ENCODE results near the gene ATP13A5. TPM values are rescaled to one million over a fixed set of nuclear protein-coding genes. Genes with fewer than 3 reads are reported as not detected.

The ATP13A5 gene
- total and polyA plus RNA-seq, 2 of the 8 experiments (the other 6 are each of a cell fraction or from before 2014, with no cell fraction given) = not detected

GRCh38 chr3:193343726-193344222 lies 34.8 kb downstream of the ATP13A5 start (continued):
- TF ChIP-seq, protein P1, sequence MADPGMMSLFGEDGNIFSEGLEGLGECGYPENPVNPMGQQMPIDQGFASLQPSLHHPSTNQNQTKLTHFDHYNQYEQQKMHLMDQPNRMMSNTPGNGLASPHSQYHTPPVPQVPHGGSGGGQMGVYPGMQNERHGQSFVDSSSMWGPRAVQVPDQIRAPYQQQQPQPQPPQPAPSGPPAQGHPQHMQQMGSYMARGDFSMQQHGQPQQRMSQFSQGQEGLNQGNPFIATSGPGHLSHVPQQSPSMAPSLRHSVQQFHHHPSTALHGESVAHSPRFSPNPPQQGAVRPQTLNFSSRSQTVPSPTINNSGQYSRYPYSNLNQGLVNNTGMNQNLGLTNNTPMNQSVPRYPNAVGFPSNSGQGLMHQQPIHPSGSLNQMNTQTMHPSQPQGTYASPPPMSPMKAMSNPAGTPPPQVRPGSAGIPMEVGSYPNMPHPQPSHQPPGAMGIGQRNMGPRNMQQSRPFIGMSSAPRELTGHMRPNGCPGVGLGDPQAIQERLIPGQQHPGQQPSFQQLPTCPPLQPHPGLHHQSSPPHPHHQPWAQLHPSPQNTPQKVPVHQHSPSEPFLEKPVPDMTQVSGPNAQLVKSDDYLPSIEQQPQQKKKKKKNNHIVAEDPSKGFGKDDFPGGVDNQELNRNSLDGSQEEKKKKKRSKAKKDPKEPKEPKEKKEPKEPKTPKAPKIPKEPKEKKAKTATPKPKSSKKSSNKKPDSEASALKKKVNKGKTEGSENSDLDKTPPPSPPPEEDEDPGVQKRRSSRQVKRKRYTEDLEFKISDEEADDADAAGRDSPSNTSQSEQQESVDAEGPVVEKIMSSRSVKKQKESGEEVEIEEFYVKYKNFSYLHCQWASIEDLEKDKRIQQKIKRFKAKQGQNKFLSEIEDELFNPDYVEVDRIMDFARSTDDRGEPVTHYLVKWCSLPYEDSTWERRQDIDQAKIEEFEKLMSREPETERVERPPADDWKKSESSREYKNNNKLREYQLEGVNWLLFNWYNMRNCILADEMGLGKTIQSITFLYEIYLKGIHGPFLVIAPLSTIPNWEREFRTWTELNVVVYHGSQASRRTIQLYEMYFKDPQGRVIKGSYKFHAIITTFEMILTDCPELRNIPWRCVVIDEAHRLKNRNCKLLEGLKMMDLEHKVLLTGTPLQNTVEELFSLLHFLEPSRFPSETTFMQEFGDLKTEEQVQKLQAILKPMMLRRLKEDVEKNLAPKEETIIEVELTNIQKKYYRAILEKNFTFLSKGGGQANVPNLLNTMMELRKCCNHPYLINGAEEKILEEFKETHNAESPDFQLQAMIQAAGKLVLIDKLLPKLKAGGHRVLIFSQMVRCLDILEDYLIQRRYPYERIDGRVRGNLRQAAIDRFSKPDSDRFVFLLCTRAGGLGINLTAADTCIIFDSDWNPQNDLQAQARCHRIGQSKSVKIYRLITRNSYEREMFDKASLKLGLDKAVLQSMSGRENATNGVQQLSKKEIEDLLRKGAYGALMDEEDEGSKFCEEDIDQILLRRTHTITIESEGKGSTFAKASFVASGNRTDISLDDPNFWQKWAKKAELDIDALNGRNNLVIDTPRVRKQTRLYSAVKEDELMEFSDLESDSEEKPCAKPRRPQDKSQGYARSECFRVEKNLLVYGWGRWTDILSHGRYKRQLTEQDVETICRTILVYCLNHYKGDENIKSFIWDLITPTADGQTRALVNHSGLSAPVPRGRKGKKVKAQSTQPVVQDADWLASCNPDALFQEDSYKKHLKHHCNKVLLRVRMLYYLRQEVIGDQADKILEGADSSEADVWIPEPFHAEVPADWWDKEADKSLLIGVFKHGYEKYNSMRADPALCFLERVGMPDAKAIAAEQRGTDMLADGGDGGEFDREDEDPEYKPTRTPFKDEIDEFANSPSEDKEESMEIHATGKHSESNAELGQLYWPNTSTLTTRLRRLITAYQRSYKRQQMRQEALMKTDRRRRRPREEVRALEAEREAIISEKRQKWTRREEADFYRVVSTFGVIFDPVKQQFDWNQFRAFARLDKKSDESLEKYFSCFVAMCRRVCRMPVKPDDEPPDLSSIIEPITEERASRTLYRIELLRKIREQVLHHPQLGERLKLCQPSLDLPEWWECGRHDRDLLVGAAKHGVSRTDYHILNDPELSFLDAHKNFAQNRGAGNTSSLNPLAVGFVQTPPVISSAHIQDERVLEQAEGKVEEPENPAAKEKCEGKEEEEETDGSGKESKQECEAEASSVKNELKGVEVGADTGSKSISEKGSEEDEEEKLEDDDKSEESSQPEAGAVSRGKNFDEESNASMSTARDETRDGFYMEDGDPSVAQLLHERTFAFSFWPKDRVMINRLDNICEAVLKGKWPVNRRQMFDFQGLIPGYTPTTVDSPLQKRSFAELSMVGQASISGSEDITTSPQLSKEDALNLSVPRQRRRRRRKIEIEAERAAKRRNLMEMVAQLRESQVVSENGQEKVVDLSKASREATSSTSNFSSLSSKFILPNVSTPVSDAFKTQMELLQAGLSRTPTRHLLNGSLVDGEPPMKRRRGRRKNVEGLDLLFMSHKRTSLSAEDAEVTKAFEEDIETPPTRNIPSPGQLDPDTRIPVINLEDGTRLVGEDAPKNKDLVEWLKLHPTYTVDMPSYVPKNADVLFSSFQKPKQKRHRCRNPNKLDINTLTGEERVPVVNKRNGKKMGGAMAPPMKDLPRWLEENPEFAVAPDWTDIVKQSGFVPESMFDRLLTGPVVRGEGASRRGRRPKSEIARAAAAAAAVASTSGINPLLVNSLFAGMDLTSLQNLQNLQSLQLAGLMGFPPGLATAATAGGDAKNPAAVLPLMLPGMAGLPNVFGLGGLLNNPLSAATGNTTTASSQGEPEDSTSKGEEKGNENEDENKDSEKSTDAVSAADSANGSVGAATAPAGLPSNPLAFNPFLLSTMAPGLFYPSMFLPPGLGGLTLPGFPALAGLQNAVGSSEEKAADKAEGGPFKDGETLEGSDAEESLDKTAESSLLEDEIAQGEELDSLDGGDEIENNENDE (IDR thresholded peaks at IDR 0.05; ENCODE audit: insufficient replicate concordance, low read length) = no peak
- TF ChIP-seq POLR2A (IDR thresholded peaks at IDR 0.05; ENCODE audit: control extremely low read depth in 1 of 2, low read depth in 2 of 2, low read length in 2 of 2) (no peak), HDAC6 (IDR thresholded peaks at IDR 0.05; ENCODE audit: low read depth, low read length) (no peak), KDM1A (IDR thresholded peaks at IDR 0.05; ENCODE audit: borderline replicate concordance, low read length) (no peak), USF2 (IDR thresholded peaks at IDR 0.05; ENCODE audit: low read length) (no peak), SIRT6 (IDR thresholded peaks at IDR 0.05; ENCODE audit: low read length) (no peak), ASH2L (IDR thresholded peaks at IDR 0.05; ENCODE audit: low read length) (no peak), FOSL1 (IDR thresholded peaks at IDR 0.05; ENCODE audit: insufficient read depth, low read depth, low read length) (no peak)
- TF ChIP-seq, protein P2, sequence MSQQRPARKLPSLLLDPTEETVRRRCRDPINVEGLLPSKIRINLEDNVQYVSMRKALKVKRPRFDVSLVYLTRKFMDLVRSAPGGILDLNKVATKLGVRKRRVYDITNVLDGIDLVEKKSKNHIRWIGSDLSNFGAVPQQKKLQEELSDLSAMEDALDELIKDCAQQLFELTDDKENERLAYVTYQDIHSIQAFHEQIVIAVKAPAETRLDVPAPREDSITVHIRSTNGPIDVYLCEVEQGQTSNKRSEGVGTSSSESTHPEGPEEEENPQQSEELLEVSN (IDR thresholded peaks at IDR 0.05) = no peak
